Choroid plexus epithelial cell (primary cell): ENCODE data around the gene TDRD10.
A peak's percentile ranks its signal among the peaks of the same experiment; 100 is the strongest.

ENCODE experiments used
- DNase-seq: peaks from one replicate; pipeline ENCODE4 v3.0.0-alpha.2; 2010; ENCODE audit warnings: low read depth
- H3K4me3 ChIP-seq: 2 replicates; pipeline ENCODE4 v1.5.1; 2011; ENCODE audit warnings: low read depth, mild to moderate bottlenecking, control low read depth, low read length, moderate library complexity
- CTCF ChIP-seq: conservative IDR thresholded peaks from 2 replicates; pipeline ENCODE4 v1.5.1; 2011; ENCODE audit warnings: low read depth, mild to moderate bottlenecking, control low read depth, inconsistent platforms, low read length, moderate library complexity

TDRD10 gene

GRCh38 chr1:154571964-154572288 is 69.9 kb downstream of the TDRD10 start:
- no peak for DNase-seq
- no peak overlapping the region for H3K4me3 ChIP-seq
- TF ChIP-seq CTCF: no peak

GRCh38 chr1:154572468-154573167 is 70.6 kb downstream of the TDRD10 start:
- no peak overlapping the region for H3K4me3 ChIP-seq
- no peak for DNase-seq
- no peak for TF ChIP-seq CTCF

GRCh38 chr1:154573168-154573510 is 71.1 kb downstream of the TDRD10 start:
- DNase-seq: no peak
- no peak overlapping the region for H3K4me3 ChIP-seq
- TF ChIP-seq CTCF: no peak

GRCh38 chr1:154574716-154575115 is 72.7 kb downstream of the TDRD10 start:
- DNase-seq: peak; percentile 62
- no peak overlapping the region for H3K4me3 ChIP-seq
- TF ChIP-seq CTCF: no peak

- no peak for TF ChIP-seq CTCF
- no peak for DNase-seq
- H3K4me3 ChIP-seq: no peak overlapping the region
Measured at GRCh38 chr1:154575147-154575927, 73.3 kb downstream of the TDRD10 start.

GRCh38 chr1:154575951-154576566 is 74.0 kb downstream of the TDRD10 start:
- no peak overlapping the region for H3K4me3 ChIP-seq
- no peak for DNase-seq
- TF ChIP-seq CTCF: no peak
